K562 (cell line): Measurements from ENCODE around the gene COL5A1. TPM values are rescaled to one million over a fixed set of nuclear protein-coding genes. Genes with fewer than 3 reads are reported as not detected.

Source experiments
- ATAC-seq: fragments of 200-7000 bp; cut with Tn5 transposase; 3 replicates; pipeline ENCODE4 v1.9.1; 2020; ENCODE audit warnings: moderate library complexity
- BruUV-seq: library from RNA; stranded (reverse); fragments of 400-500 nt; replicated peaks from 2 replicates; lab custom pipeline; 2021; lab: Mats Ljungman, UMichigan
- CTCF ChIA-PET: fragments of 300-600 bp; formaldehyde crosslinking; extraction: SDS; loops from one replicate; lab custom pipeline; 2021; ENCODE audit warnings: low intra/inter-chr PET ratio; lab: Yijun Ruan, JAX
- POLR2A ChIA-PET: fragments of 300-600, 350-650 bp; sonication (Branson Sonifier 250); formaldehyde crosslinking; extraction: SDS; loops from one replicate; lab custom pipeline; 2021; ENCODE audit warnings: antibody characterized with exemption, inconsistent platforms; lab: Yijun Ruan, JAX
- DNase-seq, 4 experiments: peaks; one replicate each; pipeline versions ENCODE4 v3.0.0 to v3.0.0-alpha.2; 2011 to 2018; ENCODE audit warnings: low spot score in 3 of 4, mixed read lengths in 3 of 4; ENCODE audit errors: extremely low read depth in 1 of 4
- FAIRE-seq: peaks from 2 replicates; lab custom pipeline; 2011; peaks lifted over from hg19 to GRCh38; lab: Jason Lieb, UNC
- H2AFZ ChIP-seq: 2 replicates; pipeline ENCODE4 v1.6.0; 2011; ENCODE audit warnings: low read depth, low read length, control low read depth, inconsistent platforms
- H3K27ac ChIP-seq: fragments of 200-600 bp; 3 replicates; pipeline ENCODE4 v1.8.0; 2011; ENCODE audit warnings: low read depth, mild to moderate bottlenecking, control low read depth, inconsistent platforms, low read length, moderate library complexity, mixed read lengths; ENCODE audit errors: extremely low read depth
- H3K27me3 ChIP-seq, 2 experiments: fragments of 300-600 bp in 1 of 2; 2 replicates in 1 of 2; 3 replicates in 1 of 2; pipeline versions ENCODE4 v1.6.0 to v1.8.0; 2011; ENCODE audit warnings: inconsistent platforms in 2 of 2, low read length in 2 of 2, mild to moderate bottlenecking in 1 of 2, mixed read lengths in 1 of 2, moderate library complexity in 1 of 2; ENCODE audit not compliant: control insufficient read depth in 2 of 2, insufficient read depth in 2 of 2
- H3K36me3 ChIP-seq: fragments of 300-600 bp; 3 replicates; pipeline ENCODE4 v1.8.0; 2011; ENCODE audit warnings: mild to moderate bottlenecking, low read length, inconsistent platforms; ENCODE audit not compliant: control insufficient read depth, insufficient read depth
- H3K4me1 ChIP-seq, 2 experiments: fragments of 200-600 bp in 1 of 2; replicated peaks in 1 of 2; 2 replicates in 1 of 2; 3 replicates in 1 of 2; pipeline versions ENCODE4 v1.5.1 to v1.8.0; 2011; ENCODE audit warnings: inconsistent platforms in 2 of 2, low read length in 2 of 2, mild to moderate bottlenecking in 1 of 2, mixed read lengths in 1 of 2, moderate library complexity in 1 of 2; ENCODE audit not compliant: control insufficient read depth in 2 of 2, insufficient read depth in 2 of 2
- H3K4me2 ChIP-seq: 2 replicates; pipeline ENCODE4 v1.6.1; 2011; ENCODE audit warnings: low read length, control low read depth, inconsistent platforms, mixed read lengths; ENCODE audit not compliant: insufficient read depth
- H3K4me3 ChIP-seq: fragments of 200-600 bp; sonication (generic), shearing (Covaris generic); 2 replicates; pipeline ENCODE4 v1.5.1; 2016; ENCODE audit warnings: control low read depth, inconsistent platforms
- H3K79me2 ChIP-seq: fragments of 200-600 bp; 3 replicates; pipeline ENCODE4 v1.8.0; 2011; ENCODE audit warnings: low read length, inconsistent platforms; ENCODE audit not compliant: control insufficient read depth, insufficient read depth
- H3K9ac ChIP-seq, 2 experiments: 2 replicates each; pipeline versions ENCODE4 v1.6.0 to v1.6.1; 2011; ENCODE audit warnings: low read depth in 2 of 2, low read length in 2 of 2, control low read depth in 1 of 2, inconsistent platforms in 1 of 2, mild to moderate bottlenecking in 1 of 2, mixed read lengths in 1 of 2; ENCODE audit not compliant: insufficient read depth in 1 of 2
- H3K9me1 ChIP-seq: one replicate; pipeline ENCODE4 v1.6.0; 2011; ENCODE audit warnings: inconsistent platforms, mild to moderate bottlenecking, low read length, moderate library complexity; ENCODE audit not compliant: control insufficient read depth, insufficient read depth
- H3K9me3 ChIP-seq: replicated peaks from 2 replicates; pipeline ENCODE4 v1.5.1; 2011; ENCODE audit warnings: low read depth, low read length, inconsistent platforms; ENCODE audit not compliant: control insufficient read depth, insufficient read depth
- H4K20me1 ChIP-seq: replicated peaks from 2 replicates; pipeline ENCODE4 v1.6.1; 2011; ENCODE audit warnings: low read length, inconsistent platforms, mixed read lengths; ENCODE audit not compliant: control insufficient read depth, insufficient read depth
- ESRRA ChIP-seq: fragments of 450-650 bp; IDR thresholded peaks from 2 replicates; pipeline ENCODE4 v1.6.1; 2014; ENCODE audit warnings: low read depth, mild to moderate bottlenecking, moderate library complexity, borderline replicate concordance
- ESRRB ChIP-seq: fragments of 250-450 bp; sonication (Bioruptor Pico); IDR thresholded peaks from 2 replicates; pipeline ENCODE4 v1.5.0; 2020; ENCODE audit warnings: mild to moderate bottlenecking, moderate library complexity, borderline replicate concordance
- FUS ChIP-seq: fragments of 200-400 bp; formaldehyde crosslinking; optimal IDR thresholded peaks from 2 replicates; pipeline ENCODE3; 2017; ENCODE audit warnings: low read depth, low read length
- GABPB1 ChIP-seq: sonication (generic); formaldehyde crosslinking; IDR thresholded peaks from 2 replicates; pipeline ENCODE4 v1.8.0; 2022; ENCODE audit warnings: mild to moderate bottlenecking, missing genetic modification reagents
- GTF3C2 ChIP-seq: IDR thresholded peaks from 3 replicates; pipeline ENCODE4 v1.6.1; 2011; ENCODE audit warnings: borderline replicate concordance, mild to moderate bottlenecking, moderate library complexity; ENCODE audit not compliant: insufficient read length; ENCODE audit errors: extremely low read depth
- HOXB6 ChIP-seq: fragments of 250-450 bp; sonication (Bioruptor Pico); IDR thresholded peaks from 2 replicates; pipeline ENCODE4 v1.5.1; 2022; ENCODE audit warnings: mild to moderate bottlenecking, borderline replicate concordance
- KDM2B ChIP-seq: fragments of 250-450 bp; sonication (Bioruptor Pico); IDR thresholded peaks from 2 replicates; pipeline ENCODE4 v1.8.0; 2021; ENCODE audit warnings: mild to moderate bottlenecking, moderate library complexity
- NRF1 ChIP-seq, 2 experiments: fragments of 450-650 bp; IDR thresholded peaks in 1 of 2; conservative IDR thresholded peaks in 1 of 2; 2 replicates each; pipeline ENCODE4 v1.6.1; 2014; ENCODE audit warnings: mild to moderate bottlenecking in 2 of 2
- RAD51 ChIP-seq: fragments of 450-650 bp; IDR thresholded peaks from 2 replicates; pipeline ENCODE4 v1.7.1; 2016; ENCODE audit warnings: low read depth, mild to moderate bottlenecking, borderline replicate concordance
- SREBF2 ChIP-seq: sonication (generic); formaldehyde crosslinking; IDR thresholded peaks from 2 replicates; pipeline ENCODE4 v1.4.0; 2020; ENCODE audit warnings: mild to moderate bottlenecking, missing genetic modification reagents
- SRSF3 ChIP-seq: fragments of 200-400 bp; formaldehyde crosslinking; IDR thresholded peaks from 2 replicates; pipeline ENCODE4 v1.6.1; 2016; ENCODE audit warnings: mild to moderate bottlenecking, low read length, moderate library complexity; ENCODE audit not compliant: insufficient read depth
- TCF7 ChIP-seq: sonication (generic); IDR thresholded peaks from 2 replicates; pipeline ENCODE4 v1.6.1; 2016; ENCODE audit warnings: antibody characterized with exemption, borderline replicate concordance
- ZNF224 ChIP-seq: sonication (generic); formaldehyde crosslinking; IDR thresholded peaks from 2 replicates; pipeline ENCODE4 v1.8.0; 2022; ENCODE audit warnings: mild to moderate bottlenecking, missing genetic modification reagents
- WGBS: fragments of 100-300 bp; shearing (Covaris generic); methylation state at CpG from one replicate; pipeline ENCODE4 v1.1.6; 2016; ENCODE audit warnings: low coverage, mixed read lengths; ENCODE audit not compliant: insufficient coverage; ENCODE audit errors: missing lambda C conversion rate; 5-methylcytosine and 5-hydroxymethylcytosine counted together
- in situ Hi-C: fragments of 300-500 bp; cut with MboI; formaldehyde crosslinking; loops from 4 replicates; pipeline ENCODE4 v1.15.0; 2018; ENCODE audit warnings: inconsistent platforms, mixed read lengths
- intact Hi-C: fragments of 100-400 bp; cut with micrococcal nuclease; formaldehyde crosslinking; loops from 2 replicates; pipeline ENCODE4 v1.14.2; 2022
- polyA plus RNA-seq, 8 experiments: library from polyadenylated mRNA; depleted of rRNA in 4 of 8; stranded (reverse) in 5 of 8; unstranded in 3 of 8; fragments of >200 nt; fragmentation: Nextera tagmentation in 2 of 8; fragmentation: Illumina TruSeq in 1 of 8; extraction: Ambion mirVana in 2 of 8; extraction: Trizol in 1 of 8; gene quantifications; 2 replicates each; pipeline versions ENCODE4 v1.2.1 to v1.2.3, GENCODE V29; 2011 to 2014; ENCODE audit warnings: inconsistent platforms in 1 of 8, missing spikeins in 1 of 8
- total RNA-seq, 7 experiments: library from RNA; depleted of rRNA in 6 of 7; stranded (reverse); fragments of >200 nt in 6 of 7; fragmentation: Illumina TruSeq in 2 of 7; extraction: Trizol in 2 of 7; gene quantifications; 2 replicates each; pipeline versions ENCODE4 v1.2.1 to v1.2.3, GENCODE V29; 2011 to 2021; ENCODE audit warnings: low replicate concordance in 1 of 7
- TF ChIP-seq, protein P1 (sequence below): fragments of 250-450 bp; sonication (Bioruptor Pico); IDR thresholded peaks from 2 replicates; pipeline ENCODE4 v1.8.0; 2021; ENCODE audit warnings: mild to moderate bottlenecking, moderate library complexity
- TF ChIP-seq, protein P2 (sequence below): fragments of 250-450 bp; sonication (Bioruptor Pico); IDR thresholded peaks from 2 replicates; pipeline ENCODE4 v1.5.0; 2020; ENCODE audit warnings: mild to moderate bottlenecking

The COL5A1 gene
- total and polyA plus RNA-seq, 9 of the 15 experiments (the other 6 are each of a cell fraction or from before 2014, with no cell fraction given), result under 0.01 to 0.13 (median 0.04) TPM; not detected in 6

DNA sequence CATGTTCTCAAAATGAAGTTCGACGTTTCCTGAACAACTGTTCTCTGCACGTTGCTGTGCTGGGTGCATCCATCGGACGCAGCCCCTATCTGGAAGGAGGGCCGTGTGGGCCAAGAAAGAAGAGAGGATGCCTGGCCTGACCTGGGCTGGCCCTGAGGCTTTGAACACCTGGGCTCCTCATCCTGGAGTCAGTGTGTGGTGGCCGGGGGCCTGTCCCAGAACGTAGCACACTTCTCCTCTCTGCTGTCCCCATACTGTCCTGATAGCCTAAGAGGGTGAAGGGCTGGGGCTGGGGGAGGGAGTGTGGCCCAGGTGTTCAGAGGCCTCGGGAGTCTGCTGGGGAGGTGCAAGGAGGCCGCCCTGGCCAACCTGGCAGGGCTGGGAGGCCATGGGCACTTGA lies 21.5 kb downstream of the COL5A1 start:
- H3K9me1 ChIP-seq, result no peaks in the 10 kb centered on the region
- intact Hi-C loops, result no loop called here
- no peaks in the 10 kb centered on the region for H4K20me1 ChIP-seq
- no peak overlapping the region for H2AFZ ChIP-seq
- TF ChIP-seq GABPB1 (no peak), HOXB6 (CRISPR knock-in tag) (no peak), GTF3C2 (no peak), ESRRB (CRISPR knock-in tag) (no peak), TCF7 (no peak), KDM2B (CRISPR knock-in tag) (no peak), RAD51 (no peak), ESRRA (no peak), NRF1 (conservative IDR thresholded peaks at IDR 0.05 in 1 of 2, IDR thresholded peaks at IDR 0.05 in 1 of 2) (no peak), SREBF2 (CRISPR knock-in tag) (no peak), SRSF3 (no peak), FUS (no peak), ZNF224 (CRISPR knock-in tag) (no peak)
- TF ChIP-seq, protein P1, sequence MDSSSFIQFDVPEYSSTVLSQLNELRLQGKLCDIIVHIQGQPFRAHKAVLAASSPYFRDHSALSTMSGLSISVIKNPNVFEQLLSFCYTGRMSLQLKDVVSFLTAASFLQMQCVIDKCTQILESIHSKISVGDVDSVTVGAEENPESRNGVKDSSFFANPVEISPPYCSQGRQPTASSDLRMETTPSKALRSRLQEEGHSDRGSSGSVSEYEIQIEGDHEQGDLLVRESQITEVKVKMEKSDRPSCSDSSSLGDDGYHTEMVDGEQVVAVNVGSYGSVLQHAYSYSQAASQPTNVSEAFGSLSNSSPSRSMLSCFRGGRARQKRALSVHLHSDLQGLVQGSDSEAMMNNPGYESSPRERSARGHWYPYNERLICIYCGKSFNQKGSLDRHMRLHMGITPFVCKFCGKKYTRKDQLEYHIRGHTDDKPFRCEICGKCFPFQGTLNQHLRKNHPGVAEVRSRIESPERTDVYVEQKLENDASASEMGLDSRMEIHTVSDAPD (CRISPR knock-in tag), result no peak
- TF ChIP-seq, protein P2, sequence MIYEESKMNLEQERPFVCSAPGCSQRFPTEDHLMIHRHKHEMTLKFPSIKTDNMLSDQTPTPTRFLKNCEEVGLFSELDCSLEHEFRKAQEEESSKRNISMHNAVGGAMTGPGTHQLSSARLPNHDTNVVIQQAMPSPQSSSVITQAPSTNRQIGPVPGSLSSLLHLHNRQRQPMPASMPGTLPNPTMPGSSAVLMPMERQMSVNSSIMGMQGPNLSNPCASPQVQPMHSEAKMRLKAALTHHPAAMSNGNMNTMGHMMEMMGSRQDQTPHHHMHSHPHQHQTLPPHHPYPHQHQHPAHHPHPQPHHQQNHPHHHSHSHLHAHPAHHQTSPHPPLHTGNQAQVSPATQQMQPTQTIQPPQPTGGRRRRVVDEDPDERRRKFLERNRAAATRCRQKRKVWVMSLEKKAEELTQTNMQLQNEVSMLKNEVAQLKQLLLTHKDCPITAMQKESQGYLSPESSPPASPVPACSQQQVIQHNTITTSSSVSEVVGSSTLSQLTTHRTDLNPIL (CRISPR knock-in tag), result no peak
- H3K4me2 ChIP-seq, result no peak overlapping the region
- H3K36me3 ChIP-seq, result no peaks in the 10 kb centered on the region
- no TSS peak for BruUV-seq
- no peaks in the 10 kb centered on the region for H3K79me2 ChIP-seq
- POLR2A ChIA-PET, result no interaction called here
- H3K27me3 ChIP-seq, result no peaks in the 10 kb centered on the region; a peak in 1 of 5 replicates
- peaks cover 1% of the 10 kb centered on the region; the same call in 1 of the 2 replicates for H3K9me3 ChIP-seq
- CTCF ChIA-PET, result no interaction called here
- H3K9ac ChIP-seq, result no peak overlapping the region
- 0% methylated on average over 9 of the region's 10 CpGs for WGBS
- H3K27ac ChIP-seq, result no peak overlapping the region
- in situ Hi-C loops, result no loop called here
- FAIRE-seq, result no peak
- H3K4me3 ChIP-seq, result no peak overlapping the region
- no peak for ATAC-seq
- no peak for DNase-seq
- H3K4me1 ChIP-seq, result no peaks in the 10 kb centered on the region
